ENCODE results near the gene GOLT1A.

GRCh38 chr1:204225841-204226735 lies 12.3 kb upstream of the GOLT1A start:
- TF ChIP-seq EZH2 (IDR thresholded peaks at IDR 0.05; ENCODE audit: borderline replicate concordance, insufficient read depth, low read depth, low read length, poor library complexity, severe bottlenecking), result no peak
- TF ChIP-seq CTCF (IDR thresholded peaks at IDR 0.05), result no peak
